WERI-Rb-1 (cell line): Measurements from ENCODE around the gene KRTAP10-12.

Experiments used
- DNase-seq: peaks from one replicate; pipeline ENCODE4 v3.0.0-alpha.2; 2020
- H3K27ac ChIP-seq: fragments of 250-450 bp; sonication (Bioruptor Pico); 2 replicates; pipeline ENCODE4 v1.5.1; 2020; ENCODE audit warnings: mild to moderate bottlenecking, moderate library complexity
- H3K27me3 ChIP-seq: fragments of 250-450 bp; sonication (Bioruptor Pico); 2 replicates; pipeline ENCODE4 v1.5.1; 2021; ENCODE audit warnings: mild to moderate bottlenecking, low read depth, moderate library complexity; ENCODE audit not compliant: insufficient read depth, severe bottlenecking
- H3K36me3 ChIP-seq: fragments of 250-450 bp; sonication (Bioruptor Pico); 2 replicates; pipeline ENCODE4 v1.5.1; 2020; ENCODE audit warnings: mild to moderate bottlenecking, moderate library complexity
- H3K4me3 ChIP-seq: 2 replicates; pipeline ENCODE4 v1.5.1; 2011; ENCODE audit warnings: low read depth, mild to moderate bottlenecking, control low read depth, low read length
- H3K9me3 ChIP-seq: fragments of 250-450 bp; sonication (Bioruptor Pico); 2 replicates; pipeline ENCODE4 v1.5.1; 2021; ENCODE audit warnings: mild to moderate bottlenecking, moderate library complexity; ENCODE audit not compliant: severe bottlenecking
- CTCF ChIP-seq: IDR thresholded peaks from 2 replicates; pipeline ENCODE4 v1.5.1; 2011; ENCODE audit warnings: low read depth, mild to moderate bottlenecking, control low read depth, inconsistent platforms, low read length

Gene KRTAP10-12

GRCh38 chr21:44666401-44667320 lies 30.3 kb upstream of the KRTAP10-12 start, which contains the start of gene KRTAP12-2:
KRTAP12-2 (minus strand) TSS chr21:44666927; CDS start chr21:44666886, 41 bp downstream.
- Histone ChIP-seq H3K27ac (no peak within 1 kb of the TSS), H3K4me3 (no peak within 1 kb of the TSS), H3K27me3 (no peaks in the 10 kb centered on the region), H3K9me3 (peaks cover 25% of the 10 kb centered on the region), H3K36me3 (no peaks in the 10 kb centered on the region)
- no peak for DNase-seq
- TF ChIP-seq CTCF: no peak

- no peak for TF ChIP-seq CTCF
- H3K27me3 ChIP-seq: no peaks in the 10 kb centered on the region
- H3K9me3 ChIP-seq: peaks cover 30% of the 10 kb centered on the region
- no peak overlapping the region for H3K4me3 ChIP-seq
- H3K27ac ChIP-seq: no peak overlapping the region
- no peak for DNase-seq
- no peaks in the 10 kb centered on the region for H3K36me3 ChIP-seq
Observed at GRCh38 chr21:44667612-44668011, 29.4 kb upstream of the KRTAP10-12 start.

- no peak overlapping the region for H3K4me3 ChIP-seq
- DNase-seq: no peak
- H3K36me3 ChIP-seq: no peaks in the 10 kb centered on the region
- no peak for TF ChIP-seq CTCF
- peaks cover 32% of the 10 kb centered on the region for H3K9me3 ChIP-seq
- no peak overlapping the region for H3K27ac ChIP-seq
- H3K27me3 ChIP-seq: no peaks in the 10 kb centered on the region
Observed at GRCh38 chr21:44670642-44671432, 26.1 kb upstream of the KRTAP10-12 start.

- Histone ChIP-seq H3K36me3 (no peaks in the 10 kb centered on the region), H3K27me3 (no peaks in the 10 kb centered on the region), H3K4me3 (no peak overlapping the region), H3K27ac (no peak overlapping the region), H3K9me3 (peaks cover 32% of the 10 kb centered on the region)
- no peak for TF ChIP-seq CTCF
- DNase-seq: no peak
Observed at GRCh38 chr21:44671911-44672310, 25.1 kb upstream of the KRTAP10-12 start.

- no peaks in the 10 kb centered on the region for H3K27me3 ChIP-seq
Observed at GRCh38 chr21:44677881-44678280, 19.1 kb upstream of the KRTAP10-12 start.

More at GRCh38 chr21:44677881-44678280, 19.1 kb upstream of the KRTAP10-12 start:
- Histone ChIP-seq H3K4me3 (no peak overlapping the region), H3K9me3 (peaks cover 5% of the 10 kb centered on the region), H3K27ac (no peak overlapping the region), H3K36me3 (no peaks in the 10 kb centered on the region)
- DNase-seq: no peak
- TF ChIP-seq CTCF: no peak
